Ishikawa (cell line): ENCODE data around the gene EXOC4.

Source experiments
- CEBPB ChIP-seq: IDR thresholded peaks from 2 replicates; pipeline ENCODE4 v1.6.1; 2012
- CREB1 ChIP-seq: IDR thresholded peaks from 2 replicates; pipeline ENCODE4 v1.6.1; 2012; ENCODE audit warnings: low read depth
- EGR1 ChIP-seq: IDR thresholded peaks from 2 replicates; pipeline ENCODE4 v1.6.1; 2012
- EP300 ChIP-seq: IDR thresholded peaks from 2 replicates; pipeline ENCODE4 v1.6.1; 2012; ENCODE audit warnings: borderline replicate concordance
- REST ChIP-seq: IDR thresholded peaks from 2 replicates; pipeline ENCODE4 v1.6.1; 2012; ENCODE audit warnings: low read depth, mild to moderate bottlenecking
- TAF1 ChIP-seq: IDR thresholded peaks from 2 replicates; pipeline ENCODE4 v1.6.1; 2012; ENCODE audit warnings: low read depth, mild to moderate bottlenecking
- TCF12 ChIP-seq: IDR thresholded peaks from 2 replicates; pipeline ENCODE4 v1.6.1; 2012; ENCODE audit warnings: low read depth
- TEAD4 ChIP-seq: IDR thresholded peaks from 2 replicates; pipeline ENCODE4 v1.6.1; 2012
- YY1 ChIP-seq: IDR thresholded peaks from 2 replicates; pipeline ENCODE4 v1.6.1; 2012; ENCODE audit warnings: low read depth
- ZBTB7A ChIP-seq: IDR thresholded peaks from 2 replicates; pipeline ENCODE4 v1.6.1; 2012; ENCODE audit warnings: low read depth

- no peak for TF ChIP-seq TEAD4
- no peak for TF ChIP-seq EGR1
- TF ChIP-seq EP300, result no peak
- no peak for TF ChIP-seq TAF1
- no peak for TF ChIP-seq CREB1
- TF ChIP-seq ZBTB7A, result no peak
- TF ChIP-seq CEBPB, result no peak
- TF ChIP-seq REST, result no peak
- no peak for TF ChIP-seq YY1
- TF ChIP-seq TCF12, result no peak
Measured at GRCh38 chr7:133358708-133359107, 105.8 kb downstream of the EXOC4 start.
